Stimulated activated CD4-positive, alpha-beta T cell treated with anti-CD3 and anti-CD28 coated beads, Interleukin-2, amount 100 ng/mL, for 24 hours (primary cell): ENCODE data around the gene MORN3.
"Not testable (repeated sequence)": the region's sequence is repeated elsewhere in the genome, so short reads cannot be mapped to it uniquely, and the experiment has no call there.

Experiments
- DNase-seq, 2 donors: peaks; one replicate each; pipeline ENCODE4 v3.0.0-alpha.2; 2020

The MORN3 gene, protein sequence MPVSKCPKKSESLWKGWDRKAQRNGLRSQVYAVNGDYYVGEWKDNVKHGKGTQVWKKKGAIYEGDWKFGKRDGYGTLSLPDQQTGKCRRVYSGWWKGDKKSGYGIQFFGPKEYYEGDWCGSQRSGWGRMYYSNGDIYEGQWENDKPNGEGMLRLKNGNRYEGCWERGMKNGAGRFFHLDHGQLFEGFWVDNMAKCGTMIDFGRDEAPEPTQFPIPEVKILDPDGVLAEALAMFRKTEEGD

DNA sequence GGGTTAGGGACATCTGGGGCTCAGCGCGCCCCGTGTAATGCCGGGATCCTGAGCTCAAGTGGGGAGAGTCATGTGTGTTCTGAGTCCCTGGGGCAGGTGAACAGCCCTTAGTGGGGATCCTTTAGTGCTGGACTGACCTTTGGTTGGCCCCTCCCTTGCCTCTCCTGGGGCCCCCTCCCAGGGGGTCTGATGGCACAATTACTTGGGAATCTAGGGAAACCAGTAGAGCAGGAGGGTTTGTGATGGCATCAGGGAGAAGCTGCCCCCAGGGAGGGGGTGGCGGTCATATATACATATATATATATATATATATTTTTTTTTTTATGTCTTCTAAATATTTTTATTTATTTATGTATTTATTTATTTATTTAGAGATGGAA is at the start of gene MORN3:
TSS of gene MORN3 (minus strand) at position 134 of the 380 bp plus-strand sequence. CDS start 171 bp downstream, outside the sequence.
- DNase-seq = no peak

DNA sequence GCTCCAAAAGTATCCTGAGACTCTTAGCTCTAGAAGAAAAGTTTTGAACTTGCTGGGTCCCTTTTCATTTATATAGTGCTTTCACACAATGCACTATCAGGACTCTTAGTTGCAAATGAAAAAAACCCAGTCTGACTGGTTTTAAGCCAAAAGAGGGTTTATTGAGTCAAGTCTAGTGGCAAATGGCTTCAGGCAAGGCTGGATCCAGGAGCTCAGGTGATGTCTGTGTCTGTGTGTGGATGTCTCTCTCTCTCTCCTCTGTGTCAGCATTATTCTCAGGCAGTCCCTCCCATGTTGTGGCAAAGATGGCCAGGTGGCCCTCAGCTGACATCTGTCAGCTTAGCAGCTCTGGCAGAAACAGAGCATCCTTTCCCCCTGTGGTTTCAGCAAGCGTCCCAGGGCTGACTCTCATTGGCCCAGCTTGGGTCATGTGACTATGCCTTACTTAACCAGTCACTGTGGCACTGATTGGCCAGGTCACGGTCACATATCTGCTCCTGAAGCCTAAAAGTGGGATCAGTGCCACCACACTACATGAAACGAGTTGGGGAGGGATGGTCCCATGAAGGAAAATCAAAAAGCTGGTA is 49.3 kb upstream of the MORN3 start:
- DNase-seq = no peak

DNA sequence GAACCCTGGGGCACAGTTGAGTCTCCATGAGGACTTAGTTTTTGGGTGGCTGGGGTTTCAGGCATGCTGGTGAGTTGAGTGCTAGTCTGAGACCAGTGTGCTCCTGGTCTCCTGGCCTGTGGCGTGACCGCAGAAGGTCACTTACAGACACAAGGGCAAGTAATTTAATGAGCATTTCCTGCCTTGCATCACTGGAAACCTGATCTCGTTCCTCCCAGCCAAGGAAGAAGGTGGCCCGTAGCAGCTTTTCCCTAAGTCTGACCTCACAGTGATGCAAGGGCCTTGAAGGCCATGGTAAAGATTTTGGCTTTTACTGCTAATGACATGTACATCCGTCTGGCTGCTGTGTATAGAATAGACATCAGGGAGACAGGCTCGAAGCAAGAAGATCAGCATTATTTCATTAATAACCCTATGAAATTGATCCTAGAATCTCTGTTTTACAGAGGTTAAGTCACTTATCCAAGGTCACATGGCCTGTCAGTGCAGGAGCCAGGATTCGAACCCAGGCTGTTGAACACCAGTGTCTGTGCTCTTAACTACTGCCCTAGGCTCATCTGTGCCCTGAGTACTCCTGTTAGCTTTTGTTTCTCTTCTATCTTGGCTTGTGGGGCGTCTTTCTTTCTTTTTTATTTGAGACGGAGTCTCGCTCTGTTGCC is 47.7 kb upstream of the MORN3 start:
- no peak for DNase-seq

DNA sequence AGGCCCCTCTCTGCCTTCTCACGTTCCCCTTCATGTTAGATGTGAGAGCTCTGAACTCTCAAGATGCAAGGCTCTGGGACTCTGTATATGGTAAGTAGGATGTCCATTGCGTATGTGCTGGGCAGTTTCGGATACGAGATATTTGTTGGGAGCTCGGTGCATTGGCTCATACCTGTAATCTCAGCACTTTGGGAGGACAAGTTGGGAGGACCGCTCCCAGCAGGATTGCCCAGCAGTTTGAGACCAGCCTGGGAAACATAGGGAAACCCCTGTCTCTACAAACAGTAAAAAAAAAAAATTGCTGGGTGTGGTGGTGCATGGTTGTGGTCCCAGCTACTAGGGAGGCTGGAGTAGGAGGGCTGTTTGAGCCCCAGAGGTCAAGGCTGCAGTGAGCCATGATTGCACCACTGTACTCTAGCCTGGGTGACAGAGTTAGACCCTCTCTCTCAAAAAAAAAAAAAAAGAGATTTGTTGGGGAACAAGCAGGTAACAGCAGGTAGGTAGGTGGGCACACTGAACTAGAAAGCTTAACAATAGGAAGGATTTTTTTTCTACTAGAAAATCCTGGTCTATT is 46.5 kb upstream of the MORN3 start:
- no peak for DNase-seq

DNA sequence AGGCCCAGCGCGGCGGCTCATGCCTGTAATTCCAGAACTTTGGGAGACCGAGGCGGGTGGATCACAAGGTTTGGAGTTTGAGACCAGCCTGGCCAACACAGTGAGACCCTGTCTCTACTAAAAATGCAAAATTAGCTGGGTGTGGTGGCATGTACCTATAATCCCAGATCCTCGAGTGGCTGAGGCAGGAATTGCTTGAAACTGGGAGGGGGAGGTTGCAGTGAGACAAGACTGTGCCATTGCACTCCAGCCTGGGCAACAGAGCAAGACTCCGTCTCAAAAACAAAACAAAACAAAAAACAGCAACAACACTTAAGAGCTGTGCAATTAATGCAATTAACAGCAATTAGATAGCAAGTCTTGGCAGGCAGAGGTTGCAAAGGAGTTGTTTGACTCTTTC is 45.6 kb upstream of the MORN3 start:
- not testable (repeated sequence) for DNase-seq

DNA sequence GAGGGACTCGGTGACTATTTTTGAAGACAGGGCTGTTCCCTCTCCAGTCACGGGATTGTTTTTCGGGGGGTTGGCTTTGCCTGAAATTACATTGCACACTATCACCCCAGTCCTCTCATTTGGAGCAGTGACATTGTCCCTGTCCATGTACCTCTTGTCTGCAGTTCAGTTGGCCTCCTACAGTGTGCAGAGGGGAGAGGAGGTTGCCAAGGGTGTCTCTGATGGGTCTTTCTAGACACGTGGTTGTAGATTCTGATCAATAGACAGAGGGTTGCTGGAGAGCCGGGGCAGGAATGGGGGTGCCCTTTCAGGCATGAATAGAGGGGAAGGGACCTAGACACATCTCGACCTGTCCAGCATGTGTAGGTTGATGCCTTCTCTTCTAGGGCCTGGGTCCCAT is 44.3 kb upstream of the MORN3 start:
- peak in 1 of 2 donors; percentile 25 for DNase-seq

DNA sequence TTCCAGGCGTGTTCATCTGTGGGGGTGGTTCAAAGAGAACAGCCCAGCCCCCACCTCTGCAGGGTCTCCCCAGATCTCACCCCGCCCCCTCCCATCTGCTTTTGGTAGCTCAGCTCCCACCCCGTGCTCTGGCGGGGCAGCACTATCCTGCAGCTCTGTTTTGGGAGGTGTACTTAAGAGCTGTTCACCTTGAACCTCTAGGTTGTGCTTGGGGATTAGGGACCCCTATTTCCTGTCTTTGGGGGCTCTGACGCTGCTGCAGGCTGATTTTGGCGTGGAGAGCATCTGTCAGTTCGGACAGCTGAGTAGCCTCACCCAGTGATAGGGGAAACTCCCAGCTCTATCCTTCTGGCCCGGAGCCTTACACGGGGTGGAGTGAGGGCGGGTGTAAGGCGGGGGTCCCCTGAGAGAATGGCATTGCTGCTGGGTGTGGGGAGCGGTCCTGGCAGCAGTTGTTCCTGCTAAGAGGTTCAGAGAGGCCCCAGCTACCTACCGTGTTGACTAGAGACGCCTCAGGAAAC is 43.9 kb upstream of the MORN3 start:
- DNase-seq = no peak

DNA sequence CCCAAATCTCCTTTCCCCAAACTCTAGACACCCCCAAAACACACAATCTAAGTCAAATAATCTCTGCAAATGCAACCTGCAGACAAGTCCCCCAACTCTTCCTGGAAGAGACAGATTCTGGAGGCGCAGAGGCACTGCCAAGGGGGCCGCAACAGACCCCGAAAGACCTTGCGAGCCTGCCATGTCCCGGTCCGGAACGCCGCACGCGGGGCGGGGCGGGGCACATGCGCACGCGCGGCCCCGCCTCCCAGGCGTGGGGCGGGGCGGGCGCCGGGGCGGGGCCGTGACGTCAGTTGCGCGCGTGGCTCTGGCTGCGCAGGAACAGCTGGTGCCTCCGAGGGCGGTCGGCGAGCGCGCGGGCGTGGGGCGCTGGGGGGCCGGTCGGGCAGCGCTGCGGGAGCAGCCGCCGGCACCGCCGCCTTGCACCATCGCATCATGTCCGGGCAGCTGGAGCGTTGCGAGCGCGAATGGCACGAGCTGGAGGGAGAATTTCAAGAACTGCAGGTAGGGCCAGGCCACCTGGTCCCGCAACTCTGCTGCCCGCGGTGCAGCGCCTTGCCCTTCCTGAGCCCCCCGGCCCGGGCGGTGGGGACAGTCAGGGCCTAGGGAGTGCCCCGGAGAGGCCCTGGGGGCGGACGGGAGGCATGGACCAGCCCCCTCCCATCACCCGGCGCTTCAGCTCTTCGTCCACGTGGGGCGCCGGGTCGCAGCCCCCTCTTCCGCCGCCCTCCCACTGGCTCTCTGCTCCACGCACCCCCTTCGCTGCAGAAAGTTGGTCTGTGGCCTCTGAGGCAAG is 43.2 kb upstream of the MORN3 start, which contains the start of gene TMEM120B:
TSS of gene TMEM120B (plus strand) at position 292 of the 796 bp plus-strand sequence. CDS start at position 436, 144 bp downstream.
- DNase-seq = peak; percentile 83 to 86

DNA sequence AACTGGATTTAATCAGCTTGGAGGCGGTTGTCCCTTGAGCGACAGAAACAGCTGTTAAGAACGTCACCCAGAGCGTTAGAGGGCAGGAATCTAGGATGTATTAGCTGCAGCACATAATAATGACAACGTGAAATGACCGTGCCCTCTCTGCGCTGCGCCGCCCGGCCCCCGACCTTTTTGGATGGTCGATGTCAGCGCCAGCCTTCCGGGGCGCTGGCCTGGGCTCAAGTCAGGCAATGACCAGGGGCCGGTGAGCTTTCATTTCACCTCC is 42.7 kb upstream of the MORN3 start:
- peak in 1 of 2 donors; percentile 19 for DNase-seq

DNA sequence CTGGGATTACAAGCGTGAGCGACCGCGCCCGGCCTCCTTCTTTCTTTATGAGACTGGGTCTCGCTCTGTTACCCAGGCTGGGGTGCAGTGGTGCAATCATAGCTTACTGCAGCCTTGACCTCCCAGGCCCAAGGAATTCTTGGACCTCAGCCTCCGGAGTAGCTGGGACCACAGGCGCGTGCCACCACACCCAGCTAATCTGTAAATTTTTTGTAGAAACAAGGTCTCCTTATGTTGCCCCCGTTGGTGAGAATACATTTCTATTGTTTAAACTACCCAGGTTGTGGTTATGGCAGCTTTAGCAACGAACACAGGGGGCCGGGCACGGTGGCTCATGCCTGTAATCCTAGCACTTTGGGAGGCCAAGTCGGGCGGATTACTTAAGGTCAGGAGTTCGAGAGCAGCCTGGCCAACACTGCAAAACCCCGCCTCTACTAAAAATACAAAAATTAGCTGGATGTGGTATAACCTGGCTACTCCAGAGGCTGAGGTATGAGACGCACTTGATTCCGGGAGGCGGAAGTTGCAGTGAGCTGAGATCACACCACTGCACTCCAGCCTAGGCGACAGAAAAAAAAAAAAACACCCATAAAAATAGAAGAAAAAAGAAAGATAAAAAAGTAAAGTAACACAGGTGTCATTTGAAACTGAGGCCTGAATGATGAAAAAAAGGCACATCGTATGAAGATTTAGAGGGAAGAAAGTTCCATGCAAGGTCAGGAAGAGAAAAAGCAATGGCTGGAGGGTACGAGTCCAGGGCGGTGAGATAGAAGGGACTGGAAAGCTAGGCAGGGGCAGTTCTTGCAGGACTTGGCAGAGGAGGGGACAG is 42.1 kb upstream of the MORN3 start:
- peak in 1 of 2 donors; percentile 12 for DNase-seq

DNA sequence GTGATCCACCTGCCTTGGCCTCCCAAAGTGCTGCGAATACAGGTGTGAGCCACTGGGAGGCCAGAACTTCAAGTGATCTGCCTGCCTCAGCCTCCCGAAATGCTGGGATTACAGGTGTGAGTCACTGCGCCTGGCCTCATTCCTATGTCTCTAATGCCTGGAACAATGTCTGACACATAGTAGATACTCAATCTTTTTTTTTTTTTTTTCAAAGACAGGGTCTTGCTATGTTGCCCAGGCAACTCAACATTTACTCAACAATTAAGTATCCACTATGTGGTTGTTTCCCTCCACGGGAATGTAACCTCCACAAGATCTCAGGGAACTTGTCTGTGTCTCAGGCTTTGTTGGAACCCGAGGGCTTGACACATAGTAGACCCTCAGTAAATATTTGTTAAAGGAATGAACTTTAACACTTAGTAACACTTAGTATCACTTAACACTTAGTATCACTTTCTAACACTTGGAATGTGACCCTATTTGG is 40.1 kb upstream of the MORN3 start:
- no peak for DNase-seq

DNA sequence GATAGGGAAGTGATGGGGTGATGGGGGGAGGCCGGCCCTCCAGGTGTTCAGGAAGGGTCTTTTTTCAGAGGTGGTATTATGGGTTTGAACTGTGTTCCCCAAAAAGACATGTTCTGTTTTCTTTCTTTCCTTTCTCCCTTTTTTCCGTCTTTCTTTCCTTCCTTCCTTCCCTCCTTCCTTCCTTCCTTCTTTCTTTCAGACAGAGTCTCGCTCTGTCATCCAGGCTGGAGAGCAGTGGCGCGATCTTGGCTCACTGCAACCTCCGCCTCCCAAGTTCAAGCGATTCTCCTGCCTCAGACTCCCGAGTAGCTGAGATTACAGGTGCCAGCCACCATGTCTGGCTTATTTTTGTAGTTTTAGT is 39.6 kb upstream of the MORN3 start:
- not testable (repeated sequence) for DNase-seq

DNA sequence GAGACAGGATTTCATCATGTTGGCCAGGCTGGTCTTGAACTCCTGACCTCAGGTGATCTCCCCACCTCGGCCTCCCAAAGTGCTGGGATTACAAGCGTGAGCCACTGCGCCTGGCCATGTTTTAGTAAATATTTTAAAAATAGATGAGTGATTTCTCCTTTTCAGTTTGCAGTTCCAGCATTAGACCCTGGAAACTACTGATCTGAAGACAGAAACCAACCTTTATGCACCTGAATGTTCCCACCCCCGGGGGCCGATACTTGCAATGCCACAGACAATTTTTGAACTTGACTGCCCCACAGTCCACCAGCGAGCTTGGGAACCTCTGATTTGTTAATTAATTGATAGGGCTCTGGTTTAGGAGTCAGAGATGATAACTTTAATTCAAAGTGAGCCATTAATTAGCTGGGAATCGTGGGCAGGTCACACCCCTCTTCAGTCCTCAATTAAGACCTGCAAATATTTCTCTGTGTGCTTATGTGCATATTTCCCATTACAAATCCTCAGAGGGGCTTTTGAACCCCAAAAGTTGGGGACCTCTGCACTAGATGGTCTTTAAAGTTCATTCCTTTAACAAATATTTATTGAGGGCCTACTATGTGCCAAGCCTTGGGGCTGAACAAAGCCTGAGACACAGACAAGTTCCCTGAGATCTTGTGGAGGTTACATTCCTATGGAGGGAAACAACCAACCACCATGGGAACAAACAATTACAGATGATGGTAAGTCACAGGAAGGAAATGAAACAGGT is 39.0 kb upstream of the MORN3 start:
- DNase-seq = no peak

DNA sequence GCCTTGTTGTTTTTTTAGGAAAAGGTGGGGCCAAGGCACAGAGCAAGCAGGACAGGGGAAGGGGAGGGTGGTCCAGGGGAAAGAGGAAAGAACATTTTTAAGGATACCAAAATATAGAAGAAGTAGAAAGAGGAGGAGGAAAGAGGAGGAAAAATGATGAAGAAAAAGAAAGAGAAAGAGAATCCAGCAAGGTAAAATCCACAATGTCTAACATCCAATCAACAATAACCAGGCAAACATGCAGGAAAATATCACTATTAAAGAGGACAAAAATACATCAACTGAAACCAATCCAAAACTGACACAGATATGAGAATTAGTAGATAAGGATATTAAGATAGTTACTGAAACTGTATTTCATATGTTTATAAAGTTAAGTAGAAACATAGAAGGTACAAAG is 36.1 kb upstream of the MORN3 start:
- DNase-seq = no peak

DNA sequence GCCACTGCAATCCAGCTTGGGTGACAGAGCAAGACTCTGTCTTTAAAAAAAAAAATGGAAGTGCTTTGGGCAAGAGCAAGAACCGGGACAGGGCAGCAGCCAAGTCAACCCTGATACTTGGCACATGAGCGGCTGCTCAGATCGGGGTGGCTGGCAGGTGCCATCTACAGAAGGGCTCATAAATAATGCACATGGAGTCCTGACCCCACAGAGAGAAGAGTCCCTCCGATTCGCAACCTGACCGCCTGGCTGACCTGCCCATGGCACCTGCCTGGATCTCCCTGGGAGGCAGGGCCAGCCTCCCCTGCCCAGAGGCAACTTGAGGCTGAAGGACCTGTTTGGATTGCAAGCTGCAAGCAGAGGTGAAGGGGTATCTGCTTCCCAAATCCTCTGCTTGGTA is 33.5 kb upstream of the MORN3 start:
- no peak for DNase-seq

DNA sequence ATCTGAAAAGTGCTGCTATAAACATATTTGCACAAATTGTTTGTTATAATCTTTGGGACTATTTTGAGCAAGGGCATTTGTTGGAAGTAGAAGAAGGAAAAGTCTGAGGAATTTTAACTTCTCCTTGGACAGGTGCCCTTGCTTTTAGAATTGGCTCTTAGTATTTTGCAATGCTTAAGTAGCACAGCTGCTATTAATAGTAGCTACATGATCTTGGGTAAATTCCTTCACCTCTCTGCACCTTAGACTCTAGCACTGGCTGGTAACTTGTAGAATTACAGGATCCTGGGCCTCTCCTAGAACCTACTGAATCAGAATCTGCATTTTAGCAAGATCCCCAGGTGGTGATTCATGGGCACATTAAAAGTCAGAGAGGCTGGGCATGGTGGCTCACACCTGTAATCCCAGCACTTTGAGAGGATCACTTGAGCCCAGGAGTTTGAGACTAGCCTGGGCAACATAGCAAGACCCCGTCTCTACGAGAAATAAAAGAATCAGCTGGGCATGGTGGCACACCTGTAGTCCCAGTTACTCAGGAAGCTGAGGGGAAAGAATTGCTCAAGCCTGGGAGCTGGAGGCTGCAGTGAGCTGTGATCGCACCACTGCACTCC is 32.3 kb upstream of the MORN3 start:
- DNase-seq = no peak

DNA sequence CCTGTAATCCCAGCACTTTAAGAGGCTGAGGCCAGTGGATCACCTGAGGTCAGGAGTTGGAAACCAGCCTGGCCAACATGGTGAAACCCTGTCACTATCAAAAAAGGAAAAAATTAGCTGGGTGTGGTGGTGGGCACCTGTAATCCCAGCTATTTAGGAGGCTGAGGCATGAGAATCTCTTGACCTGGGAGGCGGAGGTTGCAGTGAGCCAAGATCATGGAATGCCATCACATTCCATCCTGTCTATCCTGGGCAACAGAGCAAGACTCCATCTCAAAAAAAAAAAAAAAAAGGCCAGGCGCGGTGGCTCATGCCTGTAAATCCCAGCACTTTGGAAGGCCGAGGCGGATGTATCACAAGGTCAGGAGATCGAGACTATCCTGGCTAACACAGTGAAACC is 28.4 kb upstream of the MORN3 start:
- DNase-seq = not testable (repeated sequence)

DNA sequence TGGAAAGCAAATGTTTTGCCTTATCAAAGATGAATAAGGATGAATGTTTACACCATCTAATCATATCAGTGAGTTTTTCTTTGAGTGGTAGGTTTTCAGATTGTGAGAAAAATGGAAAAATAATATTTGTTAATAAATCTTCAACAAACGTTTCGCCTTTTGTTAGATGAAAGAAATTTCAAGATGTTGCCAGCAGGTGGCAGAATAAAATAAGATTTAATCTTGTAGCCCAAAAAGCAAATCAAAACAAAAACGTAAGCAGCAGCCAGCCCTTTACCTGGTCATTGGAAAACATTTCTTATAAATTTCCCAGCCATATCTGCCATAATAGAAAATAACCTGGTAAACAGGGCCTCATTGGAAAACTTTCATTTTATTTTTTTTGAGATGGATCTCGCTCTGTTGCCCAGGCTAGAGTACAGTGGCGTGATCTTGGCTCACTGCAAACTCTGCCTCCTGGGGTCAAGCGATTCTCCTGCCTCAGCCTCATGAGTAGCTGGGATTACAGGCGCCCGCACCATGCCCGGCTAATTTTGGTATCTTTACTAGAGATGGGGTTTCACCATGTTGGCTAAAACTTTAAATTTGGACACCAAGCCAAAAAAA is 27.7 kb upstream of the MORN3 start:
- DNase-seq = no peak

DNA sequence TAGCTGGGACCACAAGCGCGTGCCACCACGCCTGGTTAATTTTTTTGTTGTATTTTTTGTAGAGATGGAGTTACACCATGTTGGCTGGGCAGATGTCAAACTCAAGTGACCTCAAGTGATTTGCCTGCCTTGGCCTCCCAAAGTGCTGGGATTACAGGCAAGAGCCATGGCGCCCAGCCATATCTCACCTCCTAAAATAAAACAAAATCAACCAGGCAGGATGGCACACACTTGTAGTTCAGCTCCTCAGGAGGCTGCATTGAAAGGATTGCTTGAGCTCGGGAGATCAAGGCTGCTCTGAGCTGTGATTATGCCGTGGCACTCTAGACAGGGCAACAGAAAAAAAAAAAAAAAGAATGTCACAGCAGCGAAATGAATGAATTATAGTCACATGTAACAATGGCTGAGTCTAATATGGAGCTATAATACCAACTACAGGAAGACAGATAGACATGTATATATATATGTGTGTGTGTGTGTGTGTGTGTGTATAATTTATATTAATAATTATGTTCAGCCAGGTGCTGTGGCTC is 23.8 kb upstream of the MORN3 start:
- no peak for DNase-seq

DNA sequence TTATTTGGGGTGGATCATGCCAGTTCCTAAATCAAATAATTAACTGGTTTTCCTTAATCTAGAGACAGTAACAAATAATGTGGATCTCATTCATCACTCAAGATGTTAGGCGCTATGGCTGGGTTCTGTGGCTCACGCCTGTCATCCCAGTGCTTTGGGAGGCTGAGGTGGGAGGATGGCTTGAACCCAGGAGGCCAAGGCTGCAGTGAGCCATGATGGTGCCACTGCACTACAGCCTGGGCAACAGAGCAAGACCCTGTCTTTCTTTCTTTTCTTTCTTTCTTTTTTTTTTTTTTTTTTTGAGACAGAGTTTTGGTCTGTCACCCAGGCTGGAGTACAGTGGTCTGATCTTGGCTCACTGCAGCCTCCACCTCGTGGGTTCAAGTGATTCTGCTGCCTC is 23.3 kb upstream of the MORN3 start:
- not testable (repeated sequence) for DNase-seq
